Spleen (tissue), 11 donors: ENCODE data around the gene AHNAK. TPM values are rescaled to one million over a fixed set of nuclear protein-coding genes. Genes with fewer than 3 reads are reported as not detected.

Source experiments
- DNase-seq: peaks from one replicate; pipeline ENCODE4 v3.0.0-alpha.2; 2020
- H3K27ac ChIP-seq, 8 donors: fragments of 200-600 bp; sonication (generic) in 7 of 8; 1 replicate in 4 of 8; 2 replicates in 4 of 8; pipeline versions ENCODE4 v1.5.0 to v1.8.0; 2016 to 2021; ENCODE audit warnings: inconsistent platforms in 4 of 8, mild to moderate bottlenecking in 4 of 8, moderate library complexity in 1 of 8
- H3K27me3 ChIP-seq, 7 donors: fragments of 200-600 bp; sonication (generic) in 6 of 7; replicated peaks in 1 of 7; 1 replicate in 4 of 7; 2 replicates in 3 of 7; pipeline versions ENCODE4 v1.5.0 to v1.8.0; 2016 to 2021; ENCODE audit warnings: inconsistent platforms in 3 of 7, mild to moderate bottlenecking in 1 of 7
- H3K36me3 ChIP-seq, 6 donors: fragments of 200-600 bp; sonication (generic) in 5 of 6; 1 replicate in 4 of 6; 2 replicates in 2 of 6; pipeline versions ENCODE4 v1.5.0 to v1.8.0; 2016 to 2021; ENCODE audit warnings: inconsistent platforms in 2 of 6
- H3K4me1 ChIP-seq, 6 donors: fragments of 200-600 bp; sonication (generic) in 5 of 6; 1 replicate in 3 of 6; 2 replicates in 3 of 6; pipeline versions ENCODE4 v1.5.0 to v1.8.0; 2016 to 2021; ENCODE audit warnings: inconsistent platforms in 3 of 6
- H3K4me3 ChIP-seq, 8 donors: fragments of 200-600 bp; sonication (generic) in 7 of 8; 1 replicate in 4 of 8; 2 replicates in 4 of 8; pipeline versions ENCODE4 v1.5.0 to v1.8.0; 2016 to 2021; ENCODE audit warnings: inconsistent platforms in 4 of 8, mild to moderate bottlenecking in 4 of 8, moderate library complexity in 2 of 8
- H3K9me3 ChIP-seq, 8 donors: fragments of 200-600 bp; sonication (generic) in 7 of 8; 1 replicate in 4 of 8; 2 replicates in 4 of 8; pipeline versions ENCODE4 v1.5.0 to v1.8.0; 2016 to 2021; ENCODE audit warnings: inconsistent platforms in 4 of 8
- POLR2A ChIP-seq, 3 donors: fragments of 450-650 bp; IDR thresholded peaks; one replicate each; pipeline ENCODE4 v1.5.1; 2017; ENCODE audit warnings: antibody characterized with exemption in 3 of 3, mild to moderate bottlenecking in 1 of 3
- POLR2AphosphoS5 ChIP-seq, 3 donors: sonication (generic); formaldehyde crosslinking; IDR thresholded peaks; one replicate each; pipeline ENCODE4 v1.5.1; 2017; ENCODE audit warnings: antibody characterized with exemption in 3 of 3
- WGBS, 5 donors: extraction: QIAGEN DNeasy Blood & Tissue Kit in 3 of 5; methylation state at CpG; one replicate each; pipeline versions ENCODE4 v1.1.5 to v1.1.7; 2013 to 2018; 5-methylcytosine and 5-hydroxymethylcytosine counted together
- intact Hi-C: fragments of 100-400 bp; cut with DNase I; formaldehyde crosslinking; loops from one replicate; pipeline ENCODE4 v1.15.0; 2023; ENCODE audit warnings: low total_unique reads
- polyA plus RNA-seq, 3 donors: library from polyadenylated mRNA; stranded (reverse); fragments of 200-250 nt; gene quantifications; one replicate each; pipeline ENCODE4 v1.2.1, GENCODE V29; 2013
- total RNA-seq, 7 donors: library from RNA; depleted of rRNA in 3 of 7; stranded (reverse); fragments of >200 nt in 3 of 7; fragmentation: NEBNext Ultra II Directional in 4 of 7; extraction: Animal tissue kit (Norgen Biotek cat#: 25700) in 4 of 7; gene quantifications; one replicate each; pipeline versions ENCODE4 v1.1.0 to v1.2.1, GENCODE V29; 2016 to 2021
- TF ChIP-seq, protein P1 (sequence below), 11 experiments: fragments of 200-600 bp in 7 of 11; fragments of 450-650 bp in 4 of 11; sonication (generic) in 4 of 11; IDR thresholded peaks in 8 of 11; conservative IDR thresholded peaks in 3 of 11; 1 replicate in 7 of 11; 2 replicates in 4 of 11; pipeline versions ENCODE4 v1.4.0 to v1.8.0; 2016 to 2021; ENCODE audit warnings: antibody characterized with exemption in 11 of 11, inconsistent platforms in 4 of 11, mild to moderate bottlenecking in 1 of 11
- donor health status: healthy with polysubstance abuse.
- donor health status: DM: no; HTN: no; CAD: no; lungs with moderate emphysema.
- donor health status: DM: no; HTN: no; CAD: no.
- donor health status: Bipolar disorder and iron deficiency.
- donor health status: healthy.
- donor health status: DM: no; HTN: no; CAD: no.
- donor health status: DM: yes; HTN: yes; CAD: no.

The AHNAK gene
- total and polyA plus RNA-seq, 10 donors: 11.8 to 370 (median 259) TPM

DNA sequence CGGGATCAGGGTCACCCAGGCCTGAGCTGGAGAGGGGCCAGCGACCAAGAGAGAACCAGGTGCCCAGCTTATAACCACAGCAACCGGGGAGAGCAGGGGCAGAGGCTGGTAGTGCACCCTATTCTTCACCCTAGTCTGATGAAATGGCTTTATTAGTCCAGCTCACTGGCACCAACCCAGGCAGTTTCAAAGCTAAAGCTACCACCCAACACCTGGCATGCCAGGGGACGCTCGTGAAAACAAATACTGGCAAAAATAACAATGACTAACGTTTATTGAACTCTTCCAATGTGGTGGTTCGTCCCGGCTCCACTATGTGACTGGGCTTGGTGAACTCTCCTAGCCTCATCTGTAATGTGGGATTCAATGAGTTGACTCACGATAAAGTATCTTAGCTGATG lies 97.2 kb downstream of the AHNAK start:
- DNase-seq: no peak
- TF ChIP-seq POLR2A (IDR thresholded peaks at IDR 0.05) (no peak), POLR2AphosphoS5 (IDR thresholded peaks at IDR 0.05) (no peak)
- TF ChIP-seq, protein P1, sequence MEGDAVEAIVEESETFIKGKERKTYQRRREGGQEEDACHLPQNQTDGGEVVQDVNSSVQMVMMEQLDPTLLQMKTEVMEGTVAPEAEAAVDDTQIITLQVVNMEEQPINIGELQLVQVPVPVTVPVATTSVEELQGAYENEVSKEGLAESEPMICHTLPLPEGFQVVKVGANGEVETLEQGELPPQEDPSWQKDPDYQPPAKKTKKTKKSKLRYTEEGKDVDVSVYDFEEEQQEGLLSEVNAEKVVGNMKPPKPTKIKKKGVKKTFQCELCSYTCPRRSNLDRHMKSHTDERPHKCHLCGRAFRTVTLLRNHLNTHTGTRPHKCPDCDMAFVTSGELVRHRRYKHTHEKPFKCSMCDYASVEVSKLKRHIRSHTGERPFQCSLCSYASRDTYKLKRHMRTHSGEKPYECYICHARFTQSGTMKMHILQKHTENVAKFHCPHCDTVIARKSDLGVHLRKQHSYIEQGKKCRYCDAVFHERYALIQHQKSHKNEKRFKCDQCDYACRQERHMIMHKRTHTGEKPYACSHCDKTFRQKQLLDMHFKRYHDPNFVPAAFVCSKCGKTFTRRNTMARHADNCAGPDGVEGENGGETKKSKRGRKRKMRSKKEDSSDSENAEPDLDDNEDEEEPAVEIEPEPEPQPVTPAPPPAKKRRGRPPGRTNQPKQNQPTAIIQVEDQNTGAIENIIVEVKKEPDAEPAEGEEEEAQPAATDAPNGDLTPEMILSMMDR (IDR thresholded peaks at IDR 0.05 in 8 of 11, conservative IDR thresholded peaks at IDR 0.05 in 3 of 11): no peak
- Histone ChIP-seq H3K9me3 (no peaks in the 10 kb centered on the region), H3K4me1 (peaks cover 0 to 17% (median 9%) of the 10 kb centered on the region in 6 donors), H3K4me3 (no peak overlapping the region), H3K27me3 (peaks cover 0 to 15% (median 0%) of the 10 kb centered on the region in 7 donors), H3K36me3 (no peaks in the 10 kb centered on the region), H3K27ac (no peak overlapping the region)
- 78 to 88% (median 83%) methylated on average over 9 of the region's 9 CpGs for WGBS, 5 donors
- intact Hi-C loops: no loop called here

DNA sequence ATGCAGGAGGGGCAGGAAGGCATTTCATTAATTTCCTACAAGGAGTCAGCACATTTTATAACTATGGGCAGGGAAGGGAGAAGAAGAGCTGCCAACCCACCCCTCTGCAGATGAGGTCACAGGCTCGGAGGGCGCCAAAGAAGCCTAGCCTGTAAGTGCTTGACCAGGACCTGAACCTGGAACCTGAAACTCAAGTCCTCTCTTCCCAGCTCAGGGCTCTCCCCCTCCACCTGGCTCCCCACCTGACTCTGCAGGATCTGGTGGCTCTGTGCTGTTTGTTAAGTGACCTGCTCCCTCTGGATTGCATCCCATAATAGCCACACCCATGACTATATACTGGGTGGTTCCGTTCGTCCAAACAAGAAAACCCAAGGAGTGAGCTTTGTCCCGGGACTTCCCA lies 100.5 kb downstream of the AHNAK start:
- Histone ChIP-seq H3K9me3 (no peaks in the 10 kb centered on the region), H3K36me3 (no peaks in the 10 kb centered on the region), H3K27me3 (peaks cover 0 to 18% (median 0%) of the 10 kb centered on the region in 7 donors), H3K27ac (no peak overlapping the region), H3K4me1 (peaks cover 7 to 35% (median 23%) of the 10 kb centered on the region in 6 donors), H3K4me3 (no peak overlapping the region)
- TF ChIP-seq POLR2A (IDR thresholded peaks at IDR 0.05) (no peak), POLR2AphosphoS5 (IDR thresholded peaks at IDR 0.05) (no peak)
- TF ChIP-seq, protein P1 (IDR thresholded peaks at IDR 0.05 in 8 of 11, conservative IDR thresholded peaks at IDR 0.05 in 3 of 11): no peak
- no peak for DNase-seq
- intact Hi-C loops: no loop called here
- 85 to 91% (median 89%) methylated on average over 5 of the region's 5 CpGs for whole genome bisulfite sequencing, 5 donors

DNA sequence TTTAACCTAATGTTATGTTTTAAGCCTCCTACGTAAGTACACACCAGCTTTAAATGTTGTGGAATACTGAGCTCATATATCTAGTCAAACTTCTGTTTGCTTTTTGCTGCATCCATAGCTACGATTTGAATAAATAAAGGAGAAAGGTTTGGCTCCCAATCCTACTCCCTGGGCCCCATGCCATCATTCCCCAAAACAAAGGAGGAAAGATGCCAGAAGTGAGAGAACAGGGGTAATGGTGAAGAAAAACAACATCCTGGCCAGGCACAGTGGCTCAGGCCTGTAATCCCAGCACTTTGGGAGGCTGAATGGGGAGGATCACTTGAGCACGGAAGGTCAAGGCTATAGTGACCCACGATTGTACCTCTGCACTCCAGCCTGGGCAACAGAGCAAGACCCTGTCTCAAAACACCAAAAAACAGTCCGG lies 101.3 kb downstream of the AHNAK start:
- no peak overlapping the region for H3K27ac ChIP-seq
- DNase-seq: no peak
- no peaks in the 10 kb centered on the region for H3K36me3 ChIP-seq
- H3K4me1 ChIP-seq: peaks cover 7 to 39% (median 25%) of the 10 kb centered on the region in 6 donors
- TF ChIP-seq POLR2AphosphoS5 (IDR thresholded peaks at IDR 0.05): no peak
- TF ChIP-seq, protein P1 (IDR thresholded peaks at IDR 0.05 in 8 of 11, conservative IDR thresholded peaks at IDR 0.05 in 3 of 11): no peak
- no peak for TF ChIP-seq POLR2A (IDR thresholded peaks at IDR 0.05)
- no peaks in the 10 kb centered on the region for H3K9me3 ChIP-seq
- intact Hi-C loops: no loop called here
- WGBS, 5 donors: 81 to 94% (median 89%) methylated on average over 5 of the region's 5 CpGs
- H3K4me3 ChIP-seq: no peak overlapping the region
- H3K27me3 ChIP-seq: peaks cover 0 to 18% (median 0%) of the 10 kb centered on the region in 7 donors

DNA sequence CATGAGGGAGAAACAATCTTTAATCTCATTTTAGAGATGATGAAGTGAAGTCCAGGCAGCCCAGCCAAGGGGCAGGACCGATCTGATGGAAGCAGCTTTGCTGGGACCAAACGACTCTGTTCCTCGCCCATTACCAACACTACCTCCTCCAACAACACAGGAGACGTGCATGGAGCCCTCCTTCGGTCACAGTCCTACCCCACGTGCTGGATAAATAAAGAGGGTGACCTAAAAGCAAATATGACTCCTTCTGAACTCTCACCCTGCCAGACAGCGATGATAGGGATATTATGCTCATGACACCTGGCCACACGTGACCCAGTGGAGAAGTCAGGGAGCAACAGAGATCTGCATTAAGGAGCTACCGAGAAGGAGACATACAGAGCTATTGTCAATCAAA lies 101.8 kb downstream of the AHNAK start:
- intact Hi-C loops: no loop called here
- TF ChIP-seq POLR2AphosphoS5 (IDR thresholded peaks at IDR 0.05) (no peak), POLR2A (IDR thresholded peaks at IDR 0.05) (no peak)
- TF ChIP-seq, protein P1 (IDR thresholded peaks at IDR 0.05 in 8 of 11, conservative IDR thresholded peaks at IDR 0.05 in 3 of 11): no peak
- Histone ChIP-seq H3K27me3 (peaks cover 0 to 18% (median 0%) of the 10 kb centered on the region in 7 donors), H3K4me1 (peaks cover 7 to 44% (median 26%) of the 10 kb centered on the region in 6 donors), H3K36me3 (no peaks in the 10 kb centered on the region), H3K4me3 (peak overlapping the region in 7 of 8 donors; percentile 24 to 68 (median 27)), H3K9me3 (no peaks in the 10 kb centered on the region), H3K27ac (peak overlapping the region; percentile 60 to 91 (median 81))
- 58 to 71% (median 62%) methylated on average over 9 of the region's 9 CpGs for WGBS, 5 donors
- no peak for DNase-seq
